H1 (cell line): ENCODE measurements around the gene MXI1. TPM values are rescaled to one million over a fixed set of nuclear protein-coding genes. Genes with fewer than 3 reads are reported as not detected.

Experiments used
- CREB1 ChIP-seq: IDR thresholded peaks from 2 replicates; pipeline ENCODE4 v1.6.1; 2012; ENCODE audit warnings: inconsistent platforms
- CTBP2 ChIP-seq: IDR thresholded peaks from 2 replicates; pipeline ENCODE4 v1.7.0; 2011; ENCODE audit warnings: borderline replicate concordance, mild to moderate bottlenecking, moderate library complexity, mixed read lengths, low read length; ENCODE audit not compliant: insufficient read depth, insufficient read length
- CTCF ChIP-seq, 3 experiments: IDR thresholded peaks; 1 replicate in 2 of 3; 2 replicates in 1 of 3; pipeline versions ENCODE4 v1.5.1 to v1.6.1; 2011; ENCODE audit warnings: low read length in 3 of 3, mild to moderate bottlenecking in 3 of 3, inconsistent platforms in 2 of 3, low read depth in 1 of 3, moderate library complexity in 1 of 3; ENCODE audit not compliant: insufficient read depth in 1 of 3; ENCODE audit errors: control extremely low read depth in 1 of 3
- KDM5A ChIP-seq: fragments of 200-600 bp; IDR thresholded peaks from 2 replicates; pipeline ENCODE4 v1.7.1; 2012; ENCODE audit warnings: mild to moderate bottlenecking, low read length, inconsistent platforms, mixed read lengths
- POU5F1 ChIP-seq: IDR thresholded peaks from 2 replicates; pipeline ENCODE4 v1.6.1; 2011; ENCODE audit warnings: low read depth, mild to moderate bottlenecking, low read length, moderate library complexity
- RAD21 ChIP-seq, 2 experiments: IDR thresholded peaks in 1 of 2; conservative IDR thresholded peaks in 1 of 2; 2 replicates each; pipeline ENCODE4 v1.6.1; 2011; ENCODE audit warnings: low read depth in 2 of 2, low read length in 2 of 2, improper control_type of control experiment in 1 of 2, inconsistent platforms in 1 of 2, mild to moderate bottlenecking in 1 of 2, moderate library complexity in 1 of 2
- SAP30 ChIP-seq: fragments of 300-600 bp; sonication (generic); IDR thresholded peaks from 2 replicates; pipeline ENCODE4 v1.7.1; 2012; ENCODE audit warnings: low read length, moderate library complexity, mild to moderate bottlenecking, inconsistent platforms; ENCODE audit not compliant: insufficient read depth, insufficient replicate concordance
- SIX5 ChIP-seq: IDR thresholded peaks from 2 replicates; pipeline ENCODE4 v1.6.1; 2011; ENCODE audit warnings: mild to moderate bottlenecking, low read depth, low read length
- SP2 ChIP-seq: IDR thresholded peaks from 2 replicates; pipeline ENCODE4 v1.6.1; 2012; ENCODE audit warnings: mild to moderate bottlenecking, low read length, inconsistent platforms
- TAF1 ChIP-seq: IDR thresholded peaks from 2 replicates; pipeline ENCODE4 v1.6.1; 2011; ENCODE audit warnings: mild to moderate bottlenecking, low read depth, low read length
- ZNF274 ChIP-seq: IDR thresholded peaks from 2 replicates; pipeline ENCODE4 v1.7.0; 2012; ENCODE audit warnings: low read length, borderline replicate concordance; ENCODE audit errors: extremely low read depth
- polyA plus RNA-seq, 7 experiments: library from polyadenylated mRNA; depleted of rRNA in 3 of 7; stranded (reverse) in 5 of 7; unstranded in 2 of 7; fragments of >200 nt in 5 of 7; fragments of 200-250 nt in 2 of 7; gene quantifications; 1 replicate in 5 of 7; 2 replicates in 1 of 7; 4 replicates in 1 of 7; pipeline versions ENCODE4 v1.2.1 to v1.2.3, GENCODE V29; 2011 to 2013; ENCODE audit warnings: missing spikeins in 2 of 7, mixed read lengths in 2 of 7
- total RNA-seq: library from RNA; stranded (reverse); fragmentation: NEBNext Ultra II Directional; extraction: Animal tissue kit (Norgen Biotek cat#: 25700); gene quantifications from 2 replicates; pipeline ENCODE4 v1.2.1, GENCODE V29; 2021

Gene MXI1
- total and polyA plus RNA-seq, 2 of the 8 experiments (the other 6 are each of a cell fraction or from before 2014, with no cell fraction given): 5.7 to 8.8 TPM

GRCh38 chr10:110162741-110163145 lies 44.7 kb upstream of the MXI1 start (continued):
- TF ChIP-seq SIX5 (no peak), CTCF (IDR thresholded peaks at IDR 0.05; ENCODE audit: control extremely low read depth in 1 of 3, insufficient read depth in 1 of 3, low read depth in 1 of 3, low read length in 3 of 3) (peak; percentile 20 to 37 (median 33)), ZNF274 (no peak), CREB1 (no peak), POU5F1 (no peak), SAP30 (no peak), SP2 (no peak), KDM5A (no peak), TAF1 (no peak), CTBP2 (peak; percentile 62), RAD21 (IDR thresholded peaks at IDR 0.05 in 1 of 2, conservative IDR thresholded peaks at IDR 0.05 in 1 of 2; ENCODE audit: low read depth in 2 of 2, low read length in 2 of 2) (peak; percentile 44 to 60; a peak in 3 of 4 replicates)
